ENCODE data around the gene GDF7.

GDF7 gene

DNA sequence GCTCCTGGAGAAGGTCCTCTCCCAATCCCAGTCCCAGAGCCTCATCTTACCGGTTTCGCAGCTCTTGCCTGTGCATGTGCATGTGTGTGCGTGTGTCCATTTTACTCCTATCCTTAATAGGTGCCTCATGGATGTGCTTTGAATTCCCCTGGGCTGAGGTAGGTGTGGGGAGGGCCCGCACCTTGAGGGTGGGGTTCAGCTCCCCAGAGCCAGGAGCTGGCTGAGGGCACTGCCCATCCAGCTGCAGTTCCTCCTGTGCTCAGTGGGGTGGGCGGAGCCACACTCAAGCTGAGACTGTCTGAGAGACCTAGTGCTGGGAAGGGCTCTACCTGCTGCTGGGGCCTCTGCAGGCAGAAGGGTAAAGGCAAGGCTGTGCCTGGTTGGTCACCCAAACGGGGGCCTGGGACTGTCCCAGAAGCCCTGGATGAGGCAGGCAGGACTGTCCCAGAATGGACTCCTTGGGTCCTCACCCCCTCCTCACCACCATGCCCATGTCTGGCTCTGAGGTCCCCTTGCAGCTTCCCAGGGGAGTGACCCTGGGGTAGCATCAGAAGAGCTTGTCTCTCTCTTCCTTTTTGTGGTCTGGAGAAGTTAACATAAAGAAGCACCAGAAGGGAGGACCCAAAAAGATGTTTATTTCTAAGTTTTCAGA, 8.9 kb downstream of the GDF7 start:
- DNase-seq, result no peak

DNA sequence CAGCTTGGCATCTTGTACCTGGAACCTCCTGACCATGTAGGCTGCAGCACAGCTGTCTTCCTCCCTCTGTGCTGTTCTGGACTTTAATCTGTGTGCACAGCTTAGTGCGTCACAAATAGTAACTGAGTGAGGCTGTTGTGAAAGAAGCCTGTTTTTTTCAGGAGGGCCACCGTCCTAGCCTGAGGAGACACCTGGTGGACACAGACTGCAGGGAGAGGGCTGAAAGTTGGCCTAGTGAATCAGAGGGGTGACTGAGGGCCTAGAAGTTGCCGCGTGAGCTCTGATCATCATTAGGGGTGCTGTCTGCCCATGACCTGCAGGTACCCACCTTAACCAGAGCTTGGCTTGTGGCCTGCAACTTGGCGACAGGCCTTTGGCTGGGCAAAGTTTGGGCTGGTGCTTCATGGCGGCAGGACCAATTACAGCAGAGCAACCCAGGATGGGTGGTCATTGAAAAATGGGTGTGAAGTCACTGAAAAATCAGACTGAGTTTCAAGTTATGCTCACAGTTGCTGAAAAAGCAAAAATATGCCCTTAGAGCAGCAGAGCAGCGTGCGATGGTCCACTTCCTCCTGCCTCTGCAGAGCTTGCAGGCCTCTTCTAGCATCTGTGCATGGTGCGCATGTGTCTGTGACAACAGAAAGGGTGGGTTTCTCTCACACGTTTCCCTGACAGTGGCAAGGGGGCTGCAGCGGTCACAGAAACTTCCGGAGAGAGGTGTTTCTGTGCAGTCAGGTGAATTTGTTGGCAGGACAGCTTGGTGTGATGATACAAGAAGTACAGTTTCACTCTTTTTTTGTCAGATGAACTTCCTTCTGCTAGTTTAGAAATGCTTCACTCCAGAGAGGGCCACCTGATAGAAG, 9.6 kb downstream of the GDF7 start:
- no peak for DNase-seq

DNA sequence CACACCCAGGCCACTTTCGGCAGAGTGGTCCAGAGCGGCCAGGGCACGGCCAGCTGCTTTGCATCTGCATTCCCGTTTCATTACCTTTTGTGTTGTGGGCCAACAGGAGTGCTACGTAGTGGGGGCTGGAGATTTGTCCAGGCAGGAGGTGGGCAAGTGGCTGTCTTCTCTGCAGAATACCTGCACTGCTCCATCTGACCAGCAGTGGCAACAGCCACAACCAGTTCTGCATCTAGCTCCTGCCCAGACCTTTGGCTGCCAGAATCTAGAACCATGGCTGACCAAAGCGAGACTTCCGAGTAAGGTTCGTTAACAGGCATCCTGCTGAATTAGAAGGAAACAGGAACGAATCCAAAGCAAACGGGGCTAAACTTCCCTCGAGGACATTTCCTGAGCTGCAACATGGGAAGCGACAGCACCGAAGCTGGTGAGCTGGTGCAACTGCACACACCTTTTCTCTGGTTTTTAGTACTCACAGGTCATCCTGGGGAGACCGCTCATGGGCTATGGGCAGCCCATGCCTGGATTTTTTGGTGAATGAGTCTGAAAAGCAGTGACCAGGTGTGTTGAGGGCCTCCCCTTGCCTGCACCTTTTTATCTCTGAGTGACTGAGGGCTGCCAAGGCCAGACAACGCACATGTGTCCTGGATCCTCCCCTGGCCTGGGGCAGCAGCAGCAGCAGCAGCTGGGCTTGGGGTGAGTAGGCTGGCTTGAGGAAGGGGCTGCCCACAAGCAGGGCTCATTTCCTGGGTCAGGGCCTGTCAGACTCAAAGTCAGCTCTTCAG, 10.5 kb downstream of the GDF7 start:
- DNase-seq, result no peak

DNA sequence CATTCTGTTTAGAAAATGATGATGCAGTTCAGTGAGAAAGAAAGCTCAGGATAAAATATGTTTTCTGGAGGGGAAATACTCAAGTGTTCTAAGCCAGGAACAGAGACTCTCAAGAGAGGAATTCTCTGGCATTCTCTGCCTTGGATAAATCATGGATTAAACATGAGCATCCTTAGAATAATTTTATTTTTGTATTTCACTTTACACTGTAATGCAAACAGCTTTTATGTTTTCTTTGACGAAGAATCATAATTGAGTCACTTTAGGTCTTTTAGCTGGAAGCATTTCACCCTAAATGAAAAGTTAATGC, 11.1 kb downstream of the GDF7 start:
- DNase-seq, result no peak

DNA sequence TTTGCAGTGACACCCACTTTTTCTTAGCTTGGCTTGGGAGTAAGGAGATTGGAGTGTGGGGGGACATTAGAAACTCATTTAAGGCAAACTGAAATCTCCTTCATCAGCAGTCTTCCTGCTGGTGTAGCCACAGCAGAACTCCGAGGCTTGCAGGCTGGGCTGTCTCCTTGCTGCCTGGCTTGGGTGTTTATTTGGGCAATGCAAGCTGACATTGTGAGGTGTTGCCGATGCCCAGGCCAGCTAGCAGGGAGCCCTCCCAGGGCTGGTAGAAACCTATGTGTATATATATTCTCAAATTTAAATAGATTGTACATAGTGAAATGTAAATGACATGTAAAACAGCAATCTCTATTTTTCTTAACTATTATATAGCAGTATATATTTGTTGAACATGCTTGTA, 11.8 kb downstream of the GDF7 start:
- DNase-seq, result no peak

DNA sequence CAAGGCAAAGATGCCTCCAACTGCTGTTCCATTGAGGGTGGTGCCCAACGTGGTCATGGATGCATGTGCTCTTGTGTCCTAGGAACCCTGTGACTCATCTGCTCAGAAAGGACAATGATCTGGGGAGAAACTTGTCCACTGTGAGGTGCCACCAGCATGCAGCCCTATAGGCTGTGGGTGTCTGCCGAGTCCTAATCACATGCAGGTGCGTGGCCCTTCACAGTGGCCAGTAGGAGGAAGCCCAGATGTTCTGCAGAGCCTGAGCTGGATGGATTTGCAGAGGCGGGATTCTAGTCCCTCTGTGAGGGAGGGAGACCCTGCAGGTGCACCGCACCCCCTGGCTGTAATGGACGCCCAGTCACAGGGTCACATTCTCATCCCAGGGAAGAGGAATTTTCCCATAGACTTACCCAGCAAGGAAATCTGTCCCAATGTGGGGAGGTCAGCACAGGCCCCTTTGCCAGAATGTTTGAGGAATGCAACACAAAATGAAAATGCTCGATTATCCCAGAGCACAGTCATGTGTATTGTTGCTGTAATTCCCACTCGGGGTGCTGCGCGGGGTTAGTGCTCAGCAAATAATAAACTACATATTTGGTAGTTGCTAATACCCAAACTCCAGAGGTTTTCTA, 13.9 kb downstream of the GDF7 start:
- no peak for DNase-seq

DNA sequence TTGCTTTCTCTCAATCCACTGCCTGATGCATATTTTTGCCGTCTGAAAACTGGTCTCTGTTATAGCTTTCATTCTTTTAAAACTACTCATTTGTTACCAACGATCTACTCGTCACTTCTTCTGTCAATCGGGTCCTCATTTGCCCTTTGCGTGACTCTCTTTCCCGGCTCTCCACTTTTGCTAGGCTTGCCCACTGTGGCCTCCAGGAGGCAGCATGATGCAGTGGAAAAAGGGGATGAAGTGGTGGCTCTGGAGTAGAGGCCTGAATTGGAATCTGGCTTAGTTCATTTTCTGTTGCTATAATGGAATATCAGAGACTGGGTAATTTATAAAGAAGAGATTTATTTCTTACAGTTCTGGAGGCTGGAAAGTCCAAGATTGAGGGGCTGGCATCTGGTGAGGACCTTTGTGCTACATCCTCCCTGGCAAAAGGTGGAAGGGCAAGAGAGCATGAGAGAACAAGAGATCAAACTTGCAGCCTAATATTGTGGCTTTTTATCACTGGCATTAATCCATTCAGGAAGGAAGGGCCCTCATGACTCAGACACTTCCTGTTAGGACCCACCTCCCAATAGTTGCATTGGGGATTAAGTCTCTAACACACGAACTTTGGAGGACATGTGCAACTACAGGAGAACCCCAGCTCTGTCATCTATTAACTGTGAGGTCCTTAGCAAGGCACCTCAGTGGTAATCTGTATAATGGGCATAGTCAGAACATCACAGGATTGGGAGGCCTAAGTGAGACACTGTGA, 15.4 kb downstream of the GDF7 start:
- DNase-seq, result no peak

DNA sequence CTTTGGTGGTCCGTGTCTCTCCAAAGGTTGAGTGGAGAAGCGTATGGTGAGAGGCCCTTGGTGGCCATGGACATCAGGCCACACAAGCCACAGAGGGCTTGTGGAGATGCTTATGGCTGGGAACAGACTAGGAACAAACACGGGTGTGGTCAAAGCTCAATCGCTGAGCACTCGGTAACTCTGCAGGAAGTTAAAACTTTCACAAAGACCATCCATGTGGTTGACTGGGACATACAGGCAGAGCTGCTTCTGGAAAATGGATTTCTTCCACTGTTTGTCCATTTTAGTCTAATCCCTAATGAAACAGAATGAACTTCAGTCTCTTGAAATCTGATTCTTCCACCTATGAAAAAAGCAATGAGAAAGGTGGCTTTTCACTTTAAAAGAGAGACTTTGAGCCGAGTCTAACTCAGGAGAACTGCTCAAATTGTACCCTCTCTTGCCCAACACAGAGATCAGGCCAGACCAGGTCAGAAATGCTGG, 17.7 kb downstream of the GDF7 start:
- DNase-seq, result no peak

DNA sequence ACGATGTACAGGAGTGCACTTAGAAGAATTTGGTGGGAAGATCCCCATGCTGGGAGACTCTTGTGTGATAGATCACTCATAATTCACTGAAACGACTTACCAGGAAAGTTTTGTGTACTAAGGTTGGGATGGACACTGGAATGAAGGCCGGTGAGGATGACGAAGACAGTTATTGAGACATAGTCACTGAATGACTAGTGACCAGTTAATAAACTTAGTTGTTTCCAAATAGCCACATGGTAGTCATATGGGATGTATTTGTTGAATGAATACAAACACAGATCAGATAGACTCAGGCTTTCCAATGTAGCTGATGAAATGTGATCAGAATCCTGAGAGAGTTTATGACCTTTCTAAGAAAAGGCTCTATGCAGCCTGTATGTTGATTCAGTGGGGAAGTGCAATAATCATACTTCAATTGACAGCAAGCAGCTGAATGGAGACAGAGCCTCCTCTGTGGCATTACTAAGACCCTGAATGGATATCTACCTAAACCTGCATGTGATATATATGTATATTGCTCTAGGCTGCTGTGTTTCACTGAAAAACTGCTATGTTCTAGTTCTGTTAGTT, 20.4 kb downstream of the GDF7 start:
- DNase-seq, result no peak

DNA sequence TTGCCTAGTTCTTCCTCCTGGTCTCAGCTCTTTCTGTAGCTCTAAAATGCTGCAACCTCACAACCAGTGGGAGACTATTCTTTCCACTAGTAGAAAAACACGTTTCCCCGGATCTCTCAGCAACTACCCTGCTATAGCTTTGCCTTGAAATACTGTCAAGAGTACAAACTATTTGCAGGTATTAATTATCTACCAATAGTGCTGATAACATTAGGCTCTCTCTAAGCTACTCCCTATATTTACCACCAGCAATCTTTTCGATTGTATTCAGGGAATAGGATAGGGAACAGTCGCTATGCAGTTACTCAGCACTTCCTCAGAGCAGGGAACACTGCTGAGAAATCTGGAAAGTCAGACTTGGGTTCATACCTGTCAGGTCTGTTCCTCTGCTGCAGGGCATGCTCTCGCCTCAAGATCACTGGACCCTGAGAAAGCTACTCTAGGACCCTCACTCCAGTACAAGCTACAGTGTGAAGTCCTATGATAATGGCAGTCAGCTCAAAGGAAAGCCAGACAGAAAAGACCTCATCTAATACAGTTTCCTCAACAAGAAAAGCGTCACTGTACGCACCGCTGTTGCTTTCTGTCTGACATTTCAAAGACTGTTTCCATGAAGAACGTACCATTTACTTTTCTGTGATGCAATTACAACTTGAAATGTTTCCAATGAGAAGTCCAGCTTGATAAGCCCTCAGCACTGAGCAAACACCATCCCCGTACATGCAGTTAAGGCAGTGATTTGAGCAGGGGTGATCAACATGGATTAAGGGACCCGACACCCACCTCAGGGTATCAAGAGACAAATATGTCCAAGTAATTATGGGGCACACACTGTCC, 22.7 kb downstream of the GDF7 start:
- no peak for DNase-seq

DNA sequence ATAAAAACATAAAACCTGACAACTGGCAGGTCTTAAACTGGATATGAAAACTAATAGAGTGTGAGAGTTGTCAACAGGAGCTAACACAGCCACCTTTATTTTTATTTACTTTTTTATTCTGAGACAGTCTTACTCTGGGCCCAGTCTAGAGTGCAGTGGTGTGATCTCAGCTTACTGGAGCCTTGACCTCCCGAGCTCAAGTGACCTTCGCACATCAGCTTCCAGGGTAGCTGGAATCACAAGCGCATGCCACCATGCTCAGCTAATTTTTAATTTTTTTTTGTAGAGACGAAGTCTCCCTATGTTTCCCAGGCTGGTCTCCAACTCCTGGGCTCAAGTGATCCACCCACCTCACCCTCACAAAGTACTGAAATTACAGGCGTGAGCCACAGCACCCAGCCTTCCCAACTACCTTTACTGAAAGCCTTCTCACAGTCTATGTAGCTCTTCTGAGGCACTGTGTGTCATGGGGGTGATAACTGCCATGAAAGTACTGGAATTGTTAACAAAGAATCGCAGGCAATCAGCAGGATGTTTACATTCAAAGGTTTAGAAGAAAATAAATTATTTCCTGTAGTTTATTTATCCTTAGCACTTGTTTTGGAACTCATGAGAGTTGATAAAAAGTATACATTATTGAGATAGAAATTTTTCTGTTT, 24.3 kb downstream of the GDF7 start:
- no peak for DNase-seq

DNA sequence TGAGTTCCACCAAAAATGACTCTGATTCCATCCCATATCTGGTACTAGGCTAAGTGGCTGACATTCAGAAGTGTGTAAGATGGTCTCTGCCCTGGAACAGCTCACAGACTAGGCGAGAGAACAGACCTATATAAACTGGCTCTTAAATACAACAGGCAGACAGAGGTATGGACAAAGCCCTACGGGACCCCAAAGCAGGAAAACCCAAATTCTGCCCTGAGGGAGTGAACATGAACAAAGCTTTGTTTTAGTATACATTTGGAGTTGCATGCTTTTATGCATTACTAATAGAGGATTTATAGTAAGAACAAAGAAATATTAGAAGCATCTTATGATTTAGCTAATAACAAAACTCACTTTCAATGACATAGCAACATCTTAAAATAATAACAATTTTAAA, 25.1 kb downstream of the GDF7 start:
- DNase-seq, result no peak

DNA sequence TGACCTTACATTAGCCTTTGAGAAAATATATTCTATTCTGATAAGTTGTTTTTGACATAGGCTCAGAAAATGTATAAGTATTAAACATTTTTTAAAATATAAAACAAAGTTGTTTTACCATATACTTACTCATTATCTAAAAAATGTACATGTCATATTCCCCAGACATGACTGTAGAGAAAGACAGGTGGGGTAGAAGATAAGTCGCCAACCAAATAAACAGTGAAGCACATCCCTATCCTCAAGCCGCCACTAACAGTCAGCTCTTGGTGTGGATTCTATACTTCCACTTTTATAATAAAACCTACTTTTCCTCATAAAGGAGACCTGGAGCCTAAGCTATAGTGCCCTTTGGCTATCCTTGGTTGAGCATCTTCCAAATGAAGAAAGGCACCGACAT, 26.4 kb downstream of the GDF7 start:
- DNase-seq, result no peak

DNA sequence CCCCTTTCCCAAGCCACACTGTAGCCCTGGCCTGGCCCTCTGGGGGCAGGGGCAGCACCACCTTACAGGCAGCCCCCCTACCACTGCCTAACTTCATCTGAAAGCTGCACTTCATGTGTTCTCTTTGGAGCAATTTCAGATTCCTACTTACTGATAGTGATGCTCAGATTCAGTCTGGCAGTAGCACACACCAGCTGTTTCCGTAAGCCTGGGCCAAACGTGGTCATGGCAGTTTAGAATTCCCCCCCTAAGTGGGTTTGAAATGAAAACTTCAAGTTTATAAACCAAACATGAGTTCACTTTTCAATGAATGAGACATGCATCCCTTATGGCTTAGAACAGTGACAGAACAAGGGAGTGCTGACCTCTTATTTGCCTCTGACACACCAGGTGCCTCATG, 29.4 kb downstream of the GDF7 start:
- no peak for DNase-seq

DNA sequence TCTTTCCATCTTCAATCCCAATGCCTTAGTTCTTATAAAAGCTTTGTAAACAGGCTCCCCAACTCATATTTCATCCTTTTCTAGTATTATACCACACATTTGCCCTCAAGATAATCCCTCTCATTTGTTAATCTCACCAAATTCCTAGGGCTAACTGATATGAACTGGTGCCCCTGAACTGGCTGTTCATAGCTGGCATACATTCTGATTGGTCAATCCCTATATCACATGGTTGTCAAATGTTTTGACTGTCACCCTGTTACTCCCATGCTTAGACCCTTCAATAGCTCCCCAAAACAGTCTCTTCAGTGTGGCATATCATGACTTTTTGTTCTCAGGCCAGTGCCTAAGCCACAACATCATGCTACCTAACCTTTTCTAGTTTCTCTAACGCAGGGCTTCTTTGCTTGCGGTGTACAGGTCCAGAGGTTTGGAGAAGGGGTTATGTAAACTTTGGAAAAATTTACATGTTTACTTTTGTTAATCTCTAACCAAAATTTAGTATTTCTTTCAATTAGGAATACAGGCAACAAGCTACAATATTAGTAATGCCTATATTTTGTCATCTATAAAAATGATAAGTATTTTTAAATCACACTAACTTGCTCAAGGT, 30.5 kb downstream of the GDF7 start:
- no peak for DNase-seq

DNA sequence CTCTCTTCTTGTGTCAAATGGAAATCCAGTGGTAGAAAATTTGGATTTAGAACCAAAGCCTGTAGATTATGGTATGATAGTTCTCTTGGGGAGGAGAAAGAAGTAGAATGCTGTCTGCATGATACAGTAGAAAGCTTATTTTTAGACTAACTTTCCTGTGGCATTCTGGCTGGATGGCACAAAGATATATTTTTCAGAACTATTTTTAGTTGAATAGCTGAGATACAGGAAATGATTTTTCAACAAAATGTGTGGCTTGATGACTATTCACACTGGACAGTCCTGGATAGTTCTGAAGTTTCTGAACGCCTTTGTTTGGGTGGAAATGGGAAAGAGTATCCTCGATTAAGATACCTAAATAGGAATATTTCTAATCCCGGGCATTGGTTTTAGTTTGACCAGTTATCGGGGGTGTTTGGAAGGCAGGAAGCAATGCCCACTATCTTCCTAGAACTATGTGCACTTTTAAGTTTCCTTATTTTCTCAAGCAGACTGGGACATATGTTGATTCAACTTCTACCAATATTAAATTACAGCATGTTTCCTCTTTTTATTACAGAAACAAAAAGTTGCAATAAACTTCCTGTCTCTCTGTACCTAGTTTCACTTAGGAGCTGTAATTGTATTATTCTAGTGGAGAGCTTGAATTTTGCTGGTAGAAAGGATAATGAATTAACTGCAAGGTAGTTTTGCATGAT, 32.1 kb downstream of the GDF7 start:
- DNase-seq, result no peak

DNA sequence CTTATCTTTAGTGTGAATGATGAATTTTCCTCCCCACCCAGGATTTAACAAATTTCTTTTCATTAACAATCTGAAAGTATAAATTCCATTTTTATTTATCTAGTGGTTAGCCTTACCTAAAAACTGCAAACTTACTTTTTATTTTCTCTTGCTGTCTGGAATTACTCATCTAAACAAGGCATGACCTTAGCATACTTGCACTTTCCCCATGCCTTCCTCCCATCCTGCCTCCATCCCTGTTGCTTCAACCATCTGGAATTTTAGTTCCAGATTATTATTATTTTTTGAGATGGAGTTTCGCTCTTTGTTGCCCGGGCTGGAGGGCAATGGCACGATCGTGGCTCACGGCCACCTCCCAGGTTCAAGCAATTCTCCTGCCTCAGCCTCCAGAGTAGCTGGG, 35.6 kb downstream of the GDF7 start:
- DNase-seq, result no peak

DNA sequence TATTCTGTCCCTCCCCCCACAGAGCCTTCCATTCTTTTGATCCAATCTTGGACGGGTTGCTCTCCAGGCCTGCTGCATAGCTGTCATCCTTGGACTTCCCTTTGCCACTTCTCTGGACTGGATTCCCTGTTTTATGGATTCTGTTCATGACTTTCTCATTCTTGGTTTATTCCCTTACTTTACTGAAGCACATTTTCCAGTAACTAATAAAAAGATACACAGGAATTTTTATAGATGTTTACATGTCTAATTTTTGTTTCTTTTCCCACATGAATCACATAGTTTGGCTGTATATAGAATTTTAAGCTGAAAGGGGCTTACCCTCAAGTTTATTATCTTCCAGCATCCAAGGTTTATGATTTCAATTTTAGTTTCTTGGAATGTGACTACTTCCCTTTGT, 37.9 kb downstream of the GDF7 start:
- no peak for DNase-seq

DNA sequence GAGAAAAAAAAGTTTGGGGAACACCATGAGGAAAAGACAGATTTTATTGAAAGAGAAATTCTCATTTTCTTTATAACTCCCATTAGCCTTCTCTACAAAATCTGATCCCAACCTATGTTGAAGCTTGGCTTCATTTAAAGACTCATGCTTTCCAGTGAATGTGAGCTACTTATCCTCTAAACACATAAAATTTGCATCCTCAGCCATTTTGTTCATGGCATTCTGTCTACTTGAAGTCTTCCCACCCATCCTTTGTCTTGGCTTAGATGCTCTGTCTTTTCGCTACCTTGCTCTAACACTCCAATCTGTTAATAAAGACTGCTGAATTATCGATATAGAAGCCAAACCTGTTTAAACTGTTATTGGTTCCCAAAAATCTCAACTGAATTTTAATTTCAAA, 39.3 kb downstream of the GDF7 start:
- DNase-seq, result no peak

DNA sequence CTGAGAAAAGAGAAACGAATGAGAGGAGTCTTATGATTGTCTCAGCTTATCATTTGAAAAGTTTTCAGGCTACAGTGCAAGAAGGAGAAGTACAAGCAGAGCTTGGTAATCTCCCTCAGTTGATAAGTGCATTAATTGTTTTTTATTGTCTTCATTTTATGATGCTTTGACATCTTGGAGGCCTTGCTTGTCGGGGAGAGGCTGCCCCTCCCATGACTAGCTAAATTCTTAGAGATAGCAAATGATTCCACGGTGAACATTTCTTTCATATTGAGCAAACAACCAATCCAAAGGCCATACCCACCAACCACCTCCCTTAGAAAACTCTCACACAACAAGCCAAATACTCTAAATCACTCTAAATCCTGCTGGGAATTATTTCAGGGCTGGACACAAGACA, 39.8 kb downstream of the GDF7 start:
- DNase-seq, result no peak
